NCI-H345 treated with DMSO at 0.1 percent for 48 hours (cell line): Measurements from ENCODE around the gene CRYBB1.

Experiments
- DNase-seq: peaks from one replicate; lab custom pipeline; 2025; ENCODE audit not compliant: unreplicated experiment; lab: John Stamatoyannopoulos, UW

Gene CRYBB1

GRCh38 chr22:26580240-26580962 lies 37.4 kb downstream of the CRYBB1 start:
- DNase-seq, result no peak

- no peak for DNase-seq
These were observed 38.4 kb downstream of the CRYBB1 start for GRCh38 chr22:26579331-26579886.

- DNase-seq, result no peak
These were observed 40.7 kb downstream of the CRYBB1 start for GRCh38 chr22:26577081-26577480.

- no peak for DNase-seq
These were observed 41.7 kb downstream of the CRYBB1 start for GRCh38 chr22:26576026-26576680.

GRCh38 chr22:26574001-26574723 lies 43.7 kb downstream of the CRYBB1 start:
- DNase-seq, result no peak

- DNase-seq, result no peak
These were observed 44.7 kb downstream of the CRYBB1 start for GRCh38 chr22:26573026-26573662.

GRCh38 chr22:26570864-26571525 lies 46.8 kb downstream of the CRYBB1 start:
- DNase-seq, result no peak

GRCh38 chr22:26570115-26570514 lies 47.7 kb downstream of the CRYBB1 start:
- DNase-seq, result no peak

GRCh38 chr22:26568207-26568706 lies 49.6 kb downstream of the CRYBB1 start:
- no peak for DNase-seq

GRCh38 chr22:26567610-26568009 lies 50.2 kb downstream of the CRYBB1 start:
- DNase-seq, result no peak

GRCh38 chr22:26566994-26567393 lies 50.8 kb downstream of the CRYBB1 start:
- no peak for DNase-seq

- no peak for DNase-seq
These were observed 51.9 kb downstream of the CRYBB1 start for GRCh38 chr22:26565889-26566288.

GRCh38 chr22:26565181-26565580 lies 52.6 kb downstream of the CRYBB1 start:
- no peak for DNase-seq

- DNase-seq, result no peak
These were observed 53.2 kb downstream of the CRYBB1 start for GRCh38 chr22:26564672-26565071.

- no peak for DNase-seq
These were observed 53.6 kb downstream of the CRYBB1 start for GRCh38 chr22:26564181-26564580.

GRCh38 chr22:26563022-26563421 lies 54.8 kb downstream of the CRYBB1 start:
- DNase-seq, result no peak

GRCh38 chr22:26561756-26562417 lies 55.9 kb downstream of the CRYBB1 start:
- no peak for DNase-seq

GRCh38 chr22:26559961-26560575 lies 57.8 kb downstream of the CRYBB1 start:
- DNase-seq, result no peak

GRCh38 chr22:26558248-26558895 lies 59.5 kb downstream of the CRYBB1 start:
- DNase-seq, result no peak
